HL-60/S4 treated with phorbol 12-myristate 13-acetate at 8.2 ng/mL for 4 days and 3 days (cell line): ENCODE measurements around the gene CNNM3.

Experiments
- in situ Hi-C: fragments of 300-500 bp; cut with MboI; formaldehyde crosslinking; loops from 2 replicates; pipeline ENCODE4 v1.15.0; 2022; ENCODE audit warnings: low sequenced_read_pairs

CNNM3 gene

GRCh38 chr2:96816836-96817702 is 1.0 kb downstream of the CNNM3 start:
- in situ Hi-C loops, result no loop called here

GRCh38 chr2:96817882-96818281 is 1.8 kb downstream of the CNNM3 start:
- in situ Hi-C loops, result no loop called here

GRCh38 chr2:96819128-96819875 is 3.2 kb downstream of the CNNM3 start:
- in situ Hi-C loops, result no loop called here

GRCh38 chr2:96819876-96820511 is 3.9 kb downstream of the CNNM3 start:
- in situ Hi-C loops, result no loop called here

GRCh38 chr2:96821113-96821675 is 5.1 kb downstream of the CNNM3 start:
- in situ Hi-C loops, result no loop called here

GRCh38 chr2:96822786-96823185 is 6.7 kb downstream of the CNNM3 start:
- in situ Hi-C loops, result no loop called here

- in situ Hi-C loops, result no loop called here
Measured at GRCh38 chr2:96823198-96823597, 7.1 kb downstream of the CNNM3 start.

GRCh38 chr2:96824079-96824870 is 8.2 kb downstream of the CNNM3 start:
- in situ Hi-C loops, result no loop called here

- in situ Hi-C loops, result no loop called here
Measured at GRCh38 chr2:96825057-96825456, 9.0 kb downstream of the CNNM3 start.

GRCh38 chr2:96826546-96827278 is 10.6 kb downstream of the CNNM3 start:
- in situ Hi-C loops, result no loop called here

GRCh38 chr2:96828436-96828835 is 12.4 kb downstream of the CNNM3 start:
- in situ Hi-C loops, result no loop called here

- in situ Hi-C loops, result no loop called here
Measured at GRCh38 chr2:96828874-96829273, 12.8 kb downstream of the CNNM3 start.

- in situ Hi-C loops, result no loop called here
Measured at GRCh38 chr2:96830044-96830562, 14.0 kb downstream of the CNNM3 start.

- in situ Hi-C loops, result no loop called here
Measured at GRCh38 chr2:96831679-96832078, 15.6 kb downstream of the CNNM3 start.

GRCh38 chr2:96832408-96832753 is 16.3 kb downstream of the CNNM3 start:
- in situ Hi-C loops, result no loop called here

GRCh38 chr2:96832754-96833507 is 16.9 kb downstream of the CNNM3 start:
- in situ Hi-C loops, result no loop called here

GRCh38 chr2:96835830-96836229 is 19.8 kb downstream of the CNNM3 start:
- in situ Hi-C loops, result no loop called here

- in situ Hi-C loops, result no loop called here
Measured at GRCh38 chr2:96837575-96837974, 21.5 kb downstream of the CNNM3 start.
